ENCODE results near the gene COL1A1. TPM values are rescaled to one million over a fixed set of nuclear protein-coding genes. Genes with fewer than 3 reads are reported as not detected.

Gene COL1A1
- polyA plus RNA-seq, 1 donor (not counting 4 experiments of a cell fraction or from before 2014, with no cell fraction given) = 0.55 TPM

- H3K36me3 ChIP-seq (ENCODE audit: control insufficient read depth in 2 of 2, extremely low read depth in 1 of 2, insufficient read depth in 2 of 2, low read length in 2 of 2) = no peaks in the 10 kb centered on the region
- H3K9me3 ChIP-seq (ENCODE audit: control insufficient read depth, low read depth, low read length) = no peaks in the 10 kb centered on the region
- no peaks in the 10 kb centered on the region for H3K79me2 ChIP-seq (ENCODE audit: control insufficient read depth, insufficient read depth, low read length)
- no peak for TF ChIP-seq EZH2 (IDR thresholded peaks at IDR 0.05; ENCODE audit: low read length)
- no peak for TF ChIP-seq CTCF (optimal IDR thresholded peaks at IDR 0.05 in 1 of 3, IDR thresholded peaks at IDR 0.05 in 1 of 3, conservative IDR thresholded peaks at IDR 0.05 in 1 of 3; ENCODE audit: extremely low read depth in 1 of 3, insufficient read depth in 2 of 3, low read length in 3 of 3)
- no peak overlapping the region for H3K9ac ChIP-seq (ENCODE audit: control insufficient read depth, extremely low read depth, insufficient read depth, low read length)
- no peak overlapping the region for H3K4me2 ChIP-seq (ENCODE audit: control insufficient read depth, extremely low read depth, insufficient read depth, low read depth, low read length)
- no peak for DNase-seq (ENCODE audit: low read depth, low spot score)
- H3K4me3 ChIP-seq (ENCODE audit: control insufficient read depth in 2 of 3, extremely low read depth in 1 of 3, insufficient read depth in 2 of 3, low read depth in 1 of 3, low read length in 3 of 3) = no peak overlapping the region
- H2AFZ ChIP-seq (ENCODE audit: control insufficient read depth, low read length) = no peak overlapping the region
- FAIRE-seq = no peak
- H4K20me1 ChIP-seq (ENCODE audit: control insufficient read depth, extremely low read depth, insufficient read depth, low read length) = no peaks in the 10 kb centered on the region
- dilution Hi-C loops (cut with MboI; ENCODE audit: extremely low pct_ligation_motif_present, low sequenced_read_pairs) = no loop called here
- H3K4me1 ChIP-seq (ENCODE audit: control insufficient read depth, extremely low read depth, insufficient read depth, low read length) = no peaks in the 10 kb centered on the region
- no peaks in the 10 kb centered on the region for H3K9me1 ChIP-seq (ENCODE audit: control insufficient read depth, extremely low read depth, insufficient read depth, low read length)
- peaks cover 3% of the 10 kb centered on the region for H3K27me3 ChIP-seq (ENCODE audit: control insufficient read depth, extremely low read depth, insufficient read depth, low read length)
- H3K27ac ChIP-seq (ENCODE audit: control insufficient read depth, insufficient read depth, low read length) = no peak overlapping the region
These were observed 31.5 kb downstream of the COL1A1 start for GRCh38 chr17:50169881-50170459.

- H4K20me1 ChIP-seq (ENCODE audit: control insufficient read depth, extremely low read depth, insufficient read depth, low read length) = no peaks in the 10 kb centered on the region
- no peak overlapping the region for H2AFZ ChIP-seq (ENCODE audit: control insufficient read depth, low read length)
- H3K4me2 ChIP-seq (ENCODE audit: control insufficient read depth, extremely low read depth, insufficient read depth, low read depth, low read length) = no peak overlapping the region
- no peaks in the 10 kb centered on the region for H3K79me2 ChIP-seq (ENCODE audit: control insufficient read depth, insufficient read depth, low read length)
- no peaks in the 10 kb centered on the region for H3K9me1 ChIP-seq (ENCODE audit: control insufficient read depth, extremely low read depth, insufficient read depth, low read length)
- H3K27me3 ChIP-seq (ENCODE audit: control insufficient read depth, extremely low read depth, insufficient read depth, low read length) = peaks cover 3% of the 10 kb centered on the region
- TF ChIP-seq EZH2 (IDR thresholded peaks at IDR 0.05; ENCODE audit: low read length) (no peak), CTCF (optimal IDR thresholded peaks at IDR 0.05 in 1 of 3, IDR thresholded peaks at IDR 0.05 in 1 of 3, conservative IDR thresholded peaks at IDR 0.05 in 1 of 3; ENCODE audit: extremely low read depth in 1 of 3, insufficient read depth in 2 of 3, low read length in 3 of 3) (peak; percentile 91 to 98 (median 93))
- dilution Hi-C loops (cut with MboI; ENCODE audit: extremely low pct_ligation_motif_present, low sequenced_read_pairs) = no loop called here
- no peak for DNase-seq (ENCODE audit: low read depth, low spot score)
- H3K4me1 ChIP-seq (ENCODE audit: control insufficient read depth, extremely low read depth, insufficient read depth, low read length) = no peaks in the 10 kb centered on the region
- no peaks in the 10 kb centered on the region for H3K9me3 ChIP-seq (ENCODE audit: control insufficient read depth, low read depth, low read length)
- H3K27ac ChIP-seq (ENCODE audit: control insufficient read depth, insufficient read depth, low read length) = no peak overlapping the region
- H3K4me3 ChIP-seq (ENCODE audit: control insufficient read depth in 2 of 3, extremely low read depth in 1 of 3, insufficient read depth in 2 of 3, low read depth in 1 of 3, low read length in 3 of 3) = no peak overlapping the region
- peak; percentile 77 for FAIRE-seq
- H3K36me3 ChIP-seq (ENCODE audit: control insufficient read depth in 2 of 2, extremely low read depth in 1 of 2, insufficient read depth in 2 of 2, low read length in 2 of 2) = no peaks in the 10 kb centered on the region
- no peak overlapping the region for H3K9ac ChIP-seq (ENCODE audit: control insufficient read depth, extremely low read depth, insufficient read depth, low read length)
These were observed 32.2 kb downstream of the COL1A1 start for GRCh38 chr17:50169121-50169764.

Data from keratinocyte (primary cell).